Common myeloid progenitor, CD34-positive (primary cell): ENCODE results near the gene WWTR1.

ENCODE experiments used
- CTCF ChIA-PET: fragments of 350-600 bp; sonication (Branson Sonifier 250); formaldehyde crosslinking; loops from one replicate; lab custom pipeline; 2021; ENCODE audit warnings: antibody characterized with exemption; lab: Charles Lee
- POLR2A ChIA-PET: fragments of 350-600 bp; sonication (Branson Sonifier 250); formaldehyde crosslinking; loops from one replicate; lab custom pipeline; 2021; ENCODE audit warnings: antibody characterized with exemption; lab: Charles Lee
- DNase-seq, 3 donors: peaks; one replicate each; pipeline versions ENCODE4 v3.0.0 to v3.0.0-alpha.2; 2013
- H3K27ac ChIP-seq, 2 experiments: 1 replicate in 1 of 2; 2 replicates in 1 of 2; pipeline ENCODE4 v1.7.0; 2013; ENCODE audit warnings: inconsistent platforms in 2 of 2, low read length in 2 of 2, mild to moderate bottlenecking in 2 of 2, low read depth in 1 of 2, moderate library complexity in 1 of 2; ENCODE audit not compliant: severe bottlenecking in 2 of 2, insufficient read depth in 1 of 2, poor library complexity in 1 of 2
- H3K27me3 ChIP-seq, 5 experiments: replicated peaks in 2 of 5; 1 replicate in 3 of 5; 2 replicates in 2 of 5; pipeline versions ENCODE4 v1.6.1 to v1.7.0; 2013; ENCODE audit warnings: low read length in 4 of 5, mild to moderate bottlenecking in 2 of 5, moderate library complexity in 2 of 5, inconsistent platforms in 1 of 5; ENCODE audit not compliant: insufficient read depth in 5 of 5, control insufficient read depth in 4 of 5
- H3K36me3 ChIP-seq, 4 experiments: 1 replicate in 2 of 4; 2 replicates in 2 of 4; pipeline versions ENCODE4 v1.6.1 to v1.7.0; 2013; ENCODE audit warnings: low read length in 3 of 4, control low read depth in 1 of 4, mild to moderate bottlenecking in 1 of 4; ENCODE audit not compliant: control insufficient read depth in 4 of 4, insufficient read depth in 4 of 4
- H3K4me1 ChIP-seq, 4 experiments: 1 replicate in 3 of 4; 2 replicates in 1 of 4; pipeline versions ENCODE4 v1.6.1 to v1.7.1; 2013; ENCODE audit warnings: low read length in 3 of 4, mild to moderate bottlenecking in 3 of 4, control low read depth in 1 of 4, inconsistent platforms in 1 of 4, moderate library complexity in 1 of 4; ENCODE audit not compliant: control insufficient read depth in 4 of 4, insufficient read depth in 4 of 4; ENCODE audit errors: control extremely low read depth in 1 of 4
- H3K4me3 ChIP-seq, 7 experiments: 1 replicate in 4 of 7; 2 replicates in 3 of 7; pipeline versions ENCODE4 v1.5.1 to v1.7.0; 2013; ENCODE audit warnings: mild to moderate bottlenecking in 7 of 7, low read length in 6 of 7, moderate library complexity in 6 of 7, inconsistent platforms in 2 of 7, low read depth in 2 of 7, control low read depth in 1 of 7; ENCODE audit not compliant: insufficient read depth in 4 of 7, control insufficient read depth in 1 of 7; ENCODE audit errors: extremely low read depth in 1 of 7
- H3K9me3 ChIP-seq, 5 experiments: 1 replicate in 4 of 5; 2 replicates in 1 of 5; pipeline versions ENCODE4 v1.6.1 to v1.7.1; 2013; ENCODE audit warnings: low read length in 4 of 5, mild to moderate bottlenecking in 2 of 5, inconsistent platforms in 1 of 5, low read depth in 1 of 5, moderate library complexity in 1 of 5; ENCODE audit not compliant: control insufficient read depth in 4 of 5, insufficient read depth in 2 of 5; ENCODE audit errors: control extremely low read depth in 1 of 5
- WGBS: methylation state at CpG from one replicate; pipeline ENCODE4 v1.1.5; 2013; ENCODE audit not compliant: insufficient coverage; 5-methylcytosine and 5-hydroxymethylcytosine counted together

Gene WWTR1

GRCh38 chr3:149647285-149647684, 10.5 kb downstream of the WWTR1 start:
- Histone ChIP-seq H3K9me3 (no peaks in the 10 kb centered on the region), H3K4me3 (no peak overlapping the region), H3K4me1 (no peaks in the 10 kb centered on the region), H3K27me3 (peaks cover 0 to 12% (median 0%) of the 10 kb centered on the region in 5 experiments), H3K36me3 (no peaks in the 10 kb centered on the region), H3K27ac (no peak overlapping the region)
- POLR2A ChIA-PET, result no interaction called here
- CTCF ChIA-PET, result no interaction called here
- DNase-seq, result no peak
- 96% methylated on average over 4 of the region's 4 CpGs for WGBS

- DNase-seq, result peak in 2 of 3 donors; percentile 19 to 52
- 100% methylated on average over 2 of the region's 4 CpGs for WGBS
- Histone ChIP-seq H3K4me1 (no peaks in the 10 kb centered on the region), H3K27ac (no peak overlapping the region), H3K4me3 (no peak overlapping the region), H3K9me3 (no peaks in the 10 kb centered on the region), H3K36me3 (no peaks in the 10 kb centered on the region), H3K27me3 (peaks cover 0 to 10% (median 0%) of the 10 kb centered on the region in 5 experiments)
- CTCF ChIA-PET, result interaction anchor here (0.6 to 1.2 kb wide), 3 partner anchors 10 to 223 kb away, joined by 3 to 5 read pairs (median 3); no protein-coding TSS in a partner anchor
- POLR2A ChIA-PET, result no interaction called here
Measured at GRCh38 chr3:149646181-149646766, 11.6 kb downstream of the WWTR1 start.

- 100% methylated on average over 3 of the region's 3 CpGs for WGBS
Measured at GRCh38 chr3:149643963-149644362, 13.9 kb downstream of the WWTR1 start.

GRCh38 chr3:149643482-149643798, 14.4 kb downstream of the WWTR1 start:
- ChIA-PET POLR2A (no interaction called here), CTCF (no interaction called here)
- Histone ChIP-seq H3K27ac (no peak overlapping the region), H3K36me3 (no peaks in the 10 kb centered on the region), H3K4me1 (no peaks in the 10 kb centered on the region), H3K27me3 (peaks cover 0 to 7% (median 2%) of the 10 kb centered on the region in 5 experiments), H3K9me3 (no peaks in the 10 kb centered on the region), H3K4me3 (no peak overlapping the region)
- 100% methylated on average over 1 of the region's 4 CpGs for WGBS
- DNase-seq, result no peak

More at GRCh38 chr3:149643963-149644362, 13.9 kb downstream of the WWTR1 start:
- Histone ChIP-seq H3K27me3 (peaks cover 0 to 7% (median 2%) of the 10 kb centered on the region in 5 experiments), H3K4me3 (no peak overlapping the region), H3K9me3 (no peaks in the 10 kb centered on the region), H3K27ac (no peak overlapping the region), H3K4me1 (no peaks in the 10 kb centered on the region), H3K36me3 (no peaks in the 10 kb centered on the region)
- ChIA-PET POLR2A (no interaction called here), CTCF (no interaction called here)
- no peak for DNase-seq

- Histone ChIP-seq H3K4me3 (no peak overlapping the region), H3K27ac (no peak overlapping the region), H3K27me3 (peaks cover 0 to 7% (median 2%) of the 10 kb centered on the region in 5 experiments), H3K9me3 (no peaks in the 10 kb centered on the region), H3K4me1 (no peaks in the 10 kb centered on the region), H3K36me3 (no peaks in the 10 kb centered on the region)
- ChIA-PET CTCF (interaction anchor here (0.7 to 1.6 kb wide), 2 partner anchors 10 to 14 kb away, joined by 3 to 4 read pairs; no protein-coding TSS in a partner anchor), POLR2A (interaction anchor here (0.6 kb wide), 1 partner anchor 154 kb away, joined by 3 read pairs; no protein-coding TSS in a partner anchor)
- DNase-seq, result no peak
- WGBS, result 100% methylated on average over 3 of the region's 7 CpGs
Measured at GRCh38 chr3:149640976-149641728, 16.7 kb downstream of the WWTR1 start.

GRCh38 chr3:149639093-149639486, 18.7 kb downstream of the WWTR1 start:
- 100% methylated on average over 1 of the region's 2 CpGs for WGBS
- DNase-seq, result no peak
- POLR2A ChIA-PET, result no interaction called here
- H3K27me3 ChIP-seq, result peaks cover 0 to 16% (median 13%) of the 10 kb centered on the region in 5 experiments
- H3K27ac ChIP-seq, result no peak overlapping the region
- CTCF ChIA-PET, result no interaction called here
- H3K36me3 ChIP-seq, result no peaks in the 10 kb centered on the region
- no peak overlapping the region for H3K4me3 ChIP-seq
- H3K9me3 ChIP-seq, result no peaks in the 10 kb centered on the region
- no peaks in the 10 kb centered on the region for H3K4me1 ChIP-seq
